Measurements from ENCODE around the gene PLAC1.
A peak's percentile ranks its signal among the peaks of the same experiment; 100 is the strongest.

The PLAC1 gene

DNA sequence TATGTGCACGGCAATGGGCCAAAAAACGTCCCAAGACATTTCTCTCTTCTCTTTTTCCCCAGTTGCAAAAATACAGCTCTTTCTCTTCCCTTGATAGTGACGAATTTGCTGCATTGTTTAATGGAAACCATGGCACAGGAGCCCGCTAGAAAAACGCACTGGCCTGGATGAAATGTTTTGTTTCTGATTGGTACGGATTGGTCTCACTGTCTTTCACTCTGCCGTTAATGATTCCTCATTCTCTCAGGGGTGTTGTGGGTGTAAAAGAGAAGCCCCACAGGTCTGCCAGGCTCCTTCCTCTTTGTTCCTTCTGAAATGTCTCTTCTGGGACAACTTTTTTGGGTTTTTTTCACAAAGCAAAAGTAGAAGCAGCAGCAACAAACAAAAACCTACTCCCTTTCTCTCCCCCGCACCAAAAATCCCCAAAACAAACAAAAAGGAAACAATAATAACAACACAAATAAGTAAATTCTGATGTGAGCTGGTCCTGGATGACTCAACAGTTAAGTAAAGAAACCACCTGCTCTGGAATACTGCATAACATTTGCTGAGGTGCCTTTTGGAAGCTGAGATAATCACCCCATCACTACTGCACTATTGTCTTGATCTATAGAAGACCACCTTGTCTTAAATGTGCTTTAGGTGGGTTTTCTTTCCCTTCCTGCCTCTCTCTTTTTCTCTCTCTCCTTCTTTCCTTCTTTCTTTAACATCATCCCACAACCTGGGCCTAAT, 89.8 kb downstream of the PLAC1 start:
- H3K27me3 ChIP-seq (ENCODE audit: low read depth, low read length) = no peaks in the 10 kb centered on the region

DNA sequence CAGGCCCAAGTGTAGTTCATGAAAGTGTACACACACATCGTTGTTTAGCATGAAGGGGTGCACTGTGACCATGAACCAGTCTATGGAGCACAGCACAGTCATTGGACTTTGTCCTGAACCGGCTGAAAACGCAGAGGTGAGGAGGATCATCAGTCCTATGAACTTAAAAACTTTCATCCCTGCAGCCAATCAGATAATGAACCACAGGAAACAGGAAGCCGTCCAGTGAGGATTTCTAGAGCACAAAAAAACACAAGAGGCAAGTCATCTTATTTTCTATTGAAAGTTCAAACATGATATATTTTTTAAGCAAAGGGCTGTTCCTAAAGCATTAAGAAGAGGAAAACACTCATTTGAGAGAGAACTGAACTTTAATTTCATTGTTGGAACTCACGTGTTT, 91.8 kb downstream of the PLAC1 start:
- H4K20me1 ChIP-seq (ENCODE audit: insufficient read depth, low read length) = no peaks in the 10 kb centered on the region
- no peak overlapping the region for H3K9ac ChIP-seq (ENCODE audit: low read length)
- H3K4me2 ChIP-seq (ENCODE audit: low read length) = no peak overlapping the region
- H3K4me1 ChIP-seq (ENCODE audit: low read length) = peaks cover 18% of the 10 kb centered on the region
- no peak overlapping the region for H3K27ac ChIP-seq (ENCODE audit: low read length)
- H3K36me3 ChIP-seq (replicated peaks; ENCODE audit: low read depth, low read length) = no peaks in the 10 kb centered on the region
- peak overlapping the region; percentile 65; the same call in 1 of the 2 replicates for H2AFZ ChIP-seq (ENCODE audit: low read depth, low read length)
- H3K79me2 ChIP-seq (ENCODE audit: low read length) = no peaks in the 10 kb centered on the region
- no peak overlapping the region for H3K4me3 ChIP-seq (ENCODE audit: low read length)
- H3K27me3 ChIP-seq (ENCODE audit: low read depth, low read length) = no peaks in the 10 kb centered on the region
- no peaks in the 10 kb centered on the region for H3K9me3 ChIP-seq (ENCODE audit: insufficient read depth, low read length)
- TF ChIP-seq EZH2phosphoT487 (IDR thresholded peaks at IDR 0.05; ENCODE audit: low read depth) = no peak
- TF ChIP-seq, protein P1, sequence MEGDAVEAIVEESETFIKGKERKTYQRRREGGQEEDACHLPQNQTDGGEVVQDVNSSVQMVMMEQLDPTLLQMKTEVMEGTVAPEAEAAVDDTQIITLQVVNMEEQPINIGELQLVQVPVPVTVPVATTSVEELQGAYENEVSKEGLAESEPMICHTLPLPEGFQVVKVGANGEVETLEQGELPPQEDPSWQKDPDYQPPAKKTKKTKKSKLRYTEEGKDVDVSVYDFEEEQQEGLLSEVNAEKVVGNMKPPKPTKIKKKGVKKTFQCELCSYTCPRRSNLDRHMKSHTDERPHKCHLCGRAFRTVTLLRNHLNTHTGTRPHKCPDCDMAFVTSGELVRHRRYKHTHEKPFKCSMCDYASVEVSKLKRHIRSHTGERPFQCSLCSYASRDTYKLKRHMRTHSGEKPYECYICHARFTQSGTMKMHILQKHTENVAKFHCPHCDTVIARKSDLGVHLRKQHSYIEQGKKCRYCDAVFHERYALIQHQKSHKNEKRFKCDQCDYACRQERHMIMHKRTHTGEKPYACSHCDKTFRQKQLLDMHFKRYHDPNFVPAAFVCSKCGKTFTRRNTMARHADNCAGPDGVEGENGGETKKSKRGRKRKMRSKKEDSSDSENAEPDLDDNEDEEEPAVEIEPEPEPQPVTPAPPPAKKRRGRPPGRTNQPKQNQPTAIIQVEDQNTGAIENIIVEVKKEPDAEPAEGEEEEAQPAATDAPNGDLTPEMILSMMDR (IDR thresholded peaks at IDR 0.05; ENCODE audit: low read depth, low read length) = no peak

More for the DNA sequence above, 89.8 kb downstream of the PLAC1 start:
- Histone ChIP-seq H3K4me2 (ENCODE audit: low read length) (peak overlapping the region; percentile 53), H3K4me1 (ENCODE audit: low read length) (peaks cover 18% of the 10 kb centered on the region), H3K4me3 (ENCODE audit: low read length) (no peak overlapping the region), H4K20me1 (ENCODE audit: insufficient read depth, low read length) (no peaks in the 10 kb centered on the region), H3K9me3 (ENCODE audit: insufficient read depth, low read length) (no peaks in the 10 kb centered on the region), H3K36me3 (replicated peaks; ENCODE audit: low read depth, low read length) (no peaks in the 10 kb centered on the region), H2AFZ (ENCODE audit: low read depth, low read length) (peak overlapping the region; percentile 84), H3K27ac (ENCODE audit: low read length) (no peak overlapping the region), H3K9ac (ENCODE audit: low read length) (no peak overlapping the region), H3K79me2 (ENCODE audit: low read length) (no peaks in the 10 kb centered on the region)
- TF ChIP-seq EZH2phosphoT487 (IDR thresholded peaks at IDR 0.05; ENCODE audit: low read depth) = no peak
- TF ChIP-seq, protein P1 (IDR thresholded peaks at IDR 0.05; ENCODE audit: low read depth, low read length) = no peak

DNA sequence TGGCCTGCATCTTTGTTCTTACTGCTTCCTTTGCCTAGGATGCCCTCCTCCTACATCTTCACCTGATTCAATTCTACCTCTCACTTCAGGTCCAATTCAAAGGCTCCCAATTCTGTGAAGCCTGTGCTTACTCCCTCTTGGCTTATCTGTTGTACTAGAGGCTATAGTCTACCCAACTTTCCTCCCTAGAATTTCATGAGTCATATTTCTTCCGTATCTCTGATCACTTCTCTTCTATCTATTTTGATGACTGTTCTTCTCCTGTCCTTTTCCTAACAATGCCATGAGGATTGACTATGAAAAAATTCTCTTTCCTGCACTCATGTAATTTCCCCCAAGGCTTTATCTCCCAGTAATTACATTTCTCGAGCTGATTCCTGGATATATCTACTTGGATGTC, 96.3 kb downstream of the PLAC1 start:
- Histone ChIP-seq H3K27me3 (ENCODE audit: low read depth, low read length) (peaks cover 6% of the 10 kb centered on the region; the same call in 1 of the 2 replicates), H3K27ac (ENCODE audit: low read length) (no peak overlapping the region), H2AFZ (ENCODE audit: low read depth, low read length) (no peak overlapping the region), H3K4me3 (ENCODE audit: low read length) (no peak overlapping the region), H3K9me3 (ENCODE audit: insufficient read depth, low read length) (no peaks in the 10 kb centered on the region), H3K36me3 (replicated peaks; ENCODE audit: low read depth, low read length) (no peaks in the 10 kb centered on the region), H3K4me1 (ENCODE audit: low read length) (no peaks in the 10 kb centered on the region), H3K79me2 (ENCODE audit: low read length) (no peaks in the 10 kb centered on the region), H3K9ac (ENCODE audit: low read length) (no peak overlapping the region), H3K4me2 (ENCODE audit: low read length) (no peak overlapping the region), H4K20me1 (ENCODE audit: insufficient read depth, low read length) (no peaks in the 10 kb centered on the region)
- TF ChIP-seq EZH2phosphoT487 (IDR thresholded peaks at IDR 0.05; ENCODE audit: low read depth) = no peak
- TF ChIP-seq, protein P1 (IDR thresholded peaks at IDR 0.05; ENCODE audit: low read depth, low read length) = no peak

DNA sequence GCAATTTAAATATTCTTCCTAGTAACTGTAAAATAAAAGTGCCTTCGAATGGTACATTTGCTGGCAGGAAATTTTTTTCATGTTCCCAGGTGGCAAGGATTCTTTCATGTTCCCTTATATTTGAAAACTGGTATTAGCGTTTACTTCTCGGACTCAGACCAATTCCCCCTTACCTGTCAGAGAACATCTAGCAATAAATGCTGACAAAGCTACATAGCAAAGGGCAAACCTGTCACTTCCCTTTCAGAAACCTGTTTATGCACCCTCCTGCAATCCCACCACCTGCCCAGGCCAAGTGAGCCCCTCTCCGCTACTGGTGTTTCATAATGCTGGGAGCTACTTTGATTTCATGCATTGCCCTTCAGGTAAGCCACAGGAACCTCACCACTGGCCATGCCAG, 100.1 kb downstream of the PLAC1 start:
- Histone ChIP-seq H3K27me3 (ENCODE audit: low read depth, low read length) (peaks cover 6% of the 10 kb centered on the region; the same call in 1 of the 2 replicates), H2AFZ (ENCODE audit: low read depth, low read length) (no peak overlapping the region)
- no peak for TF ChIP-seq EZH2phosphoT487 (IDR thresholded peaks at IDR 0.05; ENCODE audit: low read depth)
- TF ChIP-seq, protein P1 (IDR thresholded peaks at IDR 0.05; ENCODE audit: low read depth, low read length) = no peak

More for the DNA sequence above, 100.1 kb downstream of the PLAC1 start:
- Histone ChIP-seq H3K4me2 (ENCODE audit: low read length) (no peak overlapping the region), H3K4me3 (ENCODE audit: low read length) (no peak overlapping the region), H3K27ac (ENCODE audit: low read length) (no peak overlapping the region), H3K4me1 (ENCODE audit: low read length) (no peaks in the 10 kb centered on the region), H4K20me1 (ENCODE audit: insufficient read depth, low read length) (no peaks in the 10 kb centered on the region), H3K36me3 (replicated peaks; ENCODE audit: low read depth, low read length) (no peaks in the 10 kb centered on the region), H3K79me2 (ENCODE audit: low read length) (no peaks in the 10 kb centered on the region), H3K9ac (ENCODE audit: low read length) (no peak overlapping the region), H3K9me3 (ENCODE audit: insufficient read depth, low read length) (no peaks in the 10 kb centered on the region)

Data from OCI-LY3 (cell line).